GM18498 (cell line): ENCODE measurements around the gene SYCE3.

Experiments
- ATAC-seq: cut with Tn5 transposase; IDR thresholded peaks from one replicate; pipeline ENCODE4 v1.9.1; 2021; ENCODE audit warnings: mild to moderate bottlenecking, moderate library complexity; ENCODE audit not compliant: unreplicated experiment

SYCE3 gene

GRCh38 chr22:50576806-50577696 is 14.3 kb upstream of the SYCE3 start:
- no peak for ATAC-seq

- no peak for ATAC-seq
Observed at GRCh38 chr22:50576070-50576469, 13.4 kb upstream of the SYCE3 start.

- ATAC-seq = no peak
Observed at GRCh38 chr22:50575426-50575941, 12.8 kb upstream of the SYCE3 start.

- no peak for ATAC-seq
Observed at GRCh38 chr22:50574383-50574755, 11.7 kb upstream of the SYCE3 start.

GRCh38 chr22:50573491-50574382 is 11.0 kb upstream of the SYCE3 start:
- ATAC-seq = no peak

GRCh38 chr22:50572965-50573364 is 10.2 kb upstream of the SYCE3 start:
- no peak for ATAC-seq

GRCh38 chr22:50571264-50572175 is 8.8 kb upstream of the SYCE3 start:
- no peak for ATAC-seq

GRCh38 chr22:50570861-50571260 is 8.1 kb upstream of the SYCE3 start:
- no peak for ATAC-seq

GRCh38 chr22:50569896-50570535 is 7.3 kb upstream of the SYCE3 start:
- no peak for ATAC-seq

- no peak for ATAC-seq
Observed at GRCh38 chr22:50569041-50569459, 6.3 kb upstream of the SYCE3 start.

- no peak for ATAC-seq
Observed at GRCh38 chr22:50568626-50569025, 5.9 kb upstream of the SYCE3 start.

GRCh38 chr22:50567721-50568252 is 5.1 kb upstream of the SYCE3 start:
- ATAC-seq = no peak

GRCh38 chr22:50564289-50564688 is 1.6 kb upstream of the SYCE3 start:
- ATAC-seq = no peak

GRCh38 chr22:50563413-50564160 is 868 bp upstream of the SYCE3 start:
- ATAC-seq = no peak

GRCh38 chr22:50561401-50562358 is 1.0 kb downstream of the SYCE3 start:
- ATAC-seq = no peak

- no peak for ATAC-seq
Observed at GRCh38 chr22:50560034-50560433, 2.7 kb downstream of the SYCE3 start.

- ATAC-seq = no peak
Observed at GRCh38 chr22:50556703-50557102, 6.0 kb downstream of the SYCE3 start.

- ATAC-seq = no peak
Observed at GRCh38 chr22:50553310-50553709, 9.4 kb downstream of the SYCE3 start.
